ENCODE data around the gene CD58.

DNA sequence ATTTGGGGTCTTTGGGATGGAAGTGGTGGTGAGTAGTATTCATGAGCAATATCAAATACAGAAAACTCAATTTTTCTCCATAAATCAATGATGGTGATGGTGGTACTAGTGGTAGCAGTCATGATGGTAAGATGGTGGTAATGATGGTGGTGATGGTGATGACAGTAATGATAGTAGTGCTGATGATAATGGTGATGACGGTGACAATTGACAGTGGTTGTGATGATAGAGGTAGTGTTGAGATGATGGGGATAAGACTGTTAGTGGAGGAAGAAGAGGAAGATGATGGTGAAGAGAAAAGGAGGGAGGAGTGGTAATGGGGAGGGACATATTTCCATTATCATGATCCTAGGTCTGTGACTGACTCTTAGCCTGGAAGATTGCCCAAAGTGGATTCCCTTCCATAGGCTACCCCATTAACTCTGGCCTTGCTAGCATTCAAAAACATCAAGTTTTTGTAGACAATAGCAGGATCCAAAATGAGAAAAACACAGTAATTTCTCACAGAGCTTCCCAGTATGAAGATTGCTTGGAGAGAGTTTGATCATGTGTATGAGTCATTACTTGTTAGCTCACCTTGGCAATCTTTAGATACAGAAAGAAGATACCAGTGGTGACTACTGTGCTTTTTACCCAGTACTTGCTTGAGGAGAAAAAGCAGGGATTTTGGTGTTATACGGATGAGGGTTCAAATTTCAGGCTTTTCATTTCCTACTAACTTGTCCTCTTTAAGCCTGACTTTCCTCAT lies 103.8 kb downstream of the CD58 start:
- TF ChIP-seq SPI1 (IDR thresholded peaks at IDR 0.05; ENCODE audit: low read depth, low read length) (no peak), PAX5 (IDR thresholded peaks at IDR 0.05; ENCODE audit: insufficient read depth, low read length, severe bottlenecking) (no peak)
